ENCODE measurements around the gene RNF121.

RNF121 gene

DNA sequence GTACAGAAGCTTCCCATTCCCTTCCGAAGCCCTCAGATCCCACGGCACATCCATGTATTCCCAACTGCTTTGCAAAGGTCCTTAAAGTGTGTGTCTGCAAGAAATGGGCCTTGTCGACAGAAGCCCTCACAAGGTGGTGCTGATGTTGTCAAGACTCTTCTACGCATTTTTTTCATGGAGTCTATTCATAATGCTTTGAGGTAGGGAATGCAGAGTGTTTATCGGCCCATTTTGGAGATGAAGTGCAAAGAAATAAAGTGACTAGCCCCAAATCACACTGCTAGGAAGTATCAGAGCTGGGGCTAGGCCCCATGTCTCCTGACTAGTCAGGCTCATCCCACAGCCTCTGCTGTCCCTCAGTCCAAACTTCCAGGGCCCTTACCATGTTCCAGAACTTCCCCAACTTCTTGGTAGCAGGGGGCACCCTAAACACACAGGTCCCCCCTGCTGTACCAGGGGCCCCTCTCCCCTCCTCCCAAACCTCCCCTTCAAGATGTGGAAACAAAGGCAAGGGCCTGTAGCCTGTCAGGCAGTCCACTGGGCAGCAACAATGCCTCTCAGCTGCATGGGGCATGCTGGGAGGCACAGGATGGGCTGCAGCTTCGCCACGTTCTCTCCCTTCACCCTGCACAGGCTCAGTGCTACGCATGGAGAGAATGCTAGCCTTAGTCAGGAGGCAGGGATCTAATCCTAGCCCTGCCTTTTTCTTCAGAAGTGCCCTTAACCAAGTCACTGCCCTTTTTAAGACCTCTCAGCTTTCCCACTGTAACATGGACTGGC is 77.7 kb downstream of the RNF121 start:
- DNase-seq = no peak

- DNase-seq = no peak
Measured at GRCh38 chr11:72007089-72007476, 78.2 kb downstream of the RNF121 start.

GRCh38 chr11:72007587-72007986 is 78.7 kb downstream of the RNF121 start:
- no peak for DNase-seq

DNA sequence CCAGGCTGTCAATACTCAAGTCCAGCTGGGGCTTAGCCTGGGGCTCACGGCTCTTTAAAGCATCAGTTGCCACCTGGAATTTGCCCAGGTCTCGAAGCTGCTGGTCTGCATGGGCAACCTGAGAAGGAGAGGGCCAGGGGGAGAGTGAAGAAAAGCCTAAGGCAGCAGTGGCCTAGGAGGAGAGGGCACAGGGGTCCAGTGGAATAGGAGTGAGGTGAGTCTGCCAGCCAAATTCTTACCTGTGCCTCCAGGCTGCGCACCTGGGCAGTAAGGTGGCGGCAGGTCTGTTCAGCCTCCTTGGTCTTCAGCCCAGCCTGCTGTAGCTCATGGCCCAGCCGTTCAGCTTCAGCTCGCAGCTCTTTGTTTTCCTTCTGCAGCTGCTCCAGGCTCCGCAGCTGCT is 79.9 kb downstream of the RNF121 start:
- no peak for DNase-seq

- peak; percentile 19 for DNase-seq
Measured at GRCh38 chr11:72009156-72009555, 80.3 kb downstream of the RNF121 start.

DNA sequence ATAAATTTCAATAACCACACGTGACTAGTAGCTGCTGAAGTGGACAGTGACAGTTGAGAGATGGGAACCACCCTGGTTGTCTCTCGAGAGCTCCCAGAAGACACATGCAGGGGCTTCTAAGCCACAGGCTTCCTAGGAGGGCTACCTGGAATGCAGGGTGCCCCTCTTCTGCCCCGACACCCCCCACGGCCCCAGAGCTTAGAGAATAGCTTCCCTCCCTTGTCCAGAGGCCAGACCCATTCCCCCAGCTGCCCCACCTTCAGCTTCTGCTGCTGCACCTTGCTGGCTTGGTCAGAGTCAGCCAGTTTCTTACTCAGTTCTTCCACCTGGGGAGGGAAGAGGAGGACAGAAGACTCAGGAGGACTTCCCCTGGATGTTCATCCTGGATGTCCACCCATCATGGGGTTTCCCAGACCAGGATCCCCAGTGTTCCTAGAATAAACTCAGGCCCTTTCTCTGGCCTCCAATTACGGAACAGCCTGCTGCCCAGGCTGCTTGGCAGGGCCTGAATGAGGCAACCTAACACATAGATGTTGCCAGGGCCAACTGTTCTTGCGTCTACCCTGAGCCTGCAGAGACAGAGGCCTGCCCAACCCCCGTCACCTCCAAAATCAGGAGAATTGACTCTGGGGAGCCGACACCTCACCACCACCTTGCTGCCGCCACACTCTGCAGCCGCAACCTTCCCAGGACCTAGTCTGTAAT is 81.8 kb downstream of the RNF121 start:
- no peak for DNase-seq

- DNase-seq = no peak
Measured at GRCh38 chr11:72012091-72012630, 83.3 kb downstream of the RNF121 start.

GRCh38 chr11:72012897-72013721 is 84.3 kb downstream of the RNF121 start:
- DNase-seq = peak; percentile 87

- DNase-seq = peak; percentile 65
Measured at GRCh38 chr11:72013765-72014711, 85.2 kb downstream of the RNF121 start.

GRCh38 chr11:72014761-72015320 is 86.0 kb downstream of the RNF121 start:
- peak; percentile 34 for DNase-seq

- DNase-seq = peak; percentile 49
Measured at GRCh38 chr11:72015511-72016061, 86.7 kb downstream of the RNF121 start.

DNA sequence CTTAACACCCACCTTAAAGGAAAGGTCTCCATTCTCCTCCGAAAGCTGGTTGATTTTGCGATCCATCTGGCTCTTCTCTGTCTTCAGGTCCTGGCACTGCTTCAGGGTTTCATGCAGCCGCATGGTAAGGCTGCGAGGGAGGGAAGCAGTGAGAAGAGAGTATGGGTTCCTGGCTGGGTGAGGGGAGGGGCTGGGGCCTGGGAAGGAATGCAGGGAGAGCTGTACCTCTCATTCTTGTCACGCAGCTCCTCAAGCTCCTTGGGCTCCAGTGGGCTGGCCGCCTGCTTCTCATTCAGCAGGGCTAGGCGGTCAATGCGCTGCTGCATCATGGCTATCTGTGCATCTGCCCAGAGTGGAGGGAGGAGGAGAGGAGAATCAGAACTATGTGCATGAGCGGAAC is 89.3 kb downstream of the RNF121 start:
- no peak for DNase-seq

GRCh38 chr11:72023335-72023734 is 94.5 kb downstream of the RNF121 start:
- no peak for DNase-seq

DNA sequence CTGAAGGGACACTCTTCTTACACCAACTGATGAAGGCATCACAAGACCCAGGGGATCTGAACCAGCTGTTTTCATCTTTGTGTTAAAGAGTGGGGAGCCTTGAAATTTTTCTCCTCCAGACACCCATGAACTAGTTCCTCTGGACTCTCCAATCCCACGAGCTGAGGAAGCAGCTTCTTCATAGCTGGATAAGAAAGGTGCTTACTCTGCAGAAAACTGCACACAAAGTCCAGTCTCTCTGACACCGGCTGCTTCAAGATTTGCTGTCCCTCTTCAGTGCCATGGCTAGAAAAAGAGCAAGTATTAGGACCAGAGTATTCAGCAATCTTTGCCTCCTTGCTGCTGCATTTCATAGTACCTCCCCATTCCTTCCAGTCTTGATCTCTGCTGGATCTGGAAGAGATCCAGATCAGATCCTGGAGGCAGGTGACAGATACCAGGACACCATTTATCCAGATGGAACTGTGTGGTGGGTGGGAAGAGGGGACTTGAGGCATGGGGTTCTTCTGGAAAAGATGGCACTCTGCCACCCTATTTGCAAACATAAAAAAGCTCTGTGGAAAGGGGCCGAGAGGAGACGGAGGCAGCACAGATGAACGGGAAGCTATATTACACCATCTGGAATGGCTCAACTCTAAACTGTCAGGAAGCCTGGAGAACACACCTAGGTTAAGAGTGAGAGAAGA is 95.4 kb downstream of the RNF121 start:
- DNase-seq = no peak

GRCh38 chr11:72026090-72026489 is 97.2 kb downstream of the RNF121 start:
- peak; percentile 32 for DNase-seq

DNA sequence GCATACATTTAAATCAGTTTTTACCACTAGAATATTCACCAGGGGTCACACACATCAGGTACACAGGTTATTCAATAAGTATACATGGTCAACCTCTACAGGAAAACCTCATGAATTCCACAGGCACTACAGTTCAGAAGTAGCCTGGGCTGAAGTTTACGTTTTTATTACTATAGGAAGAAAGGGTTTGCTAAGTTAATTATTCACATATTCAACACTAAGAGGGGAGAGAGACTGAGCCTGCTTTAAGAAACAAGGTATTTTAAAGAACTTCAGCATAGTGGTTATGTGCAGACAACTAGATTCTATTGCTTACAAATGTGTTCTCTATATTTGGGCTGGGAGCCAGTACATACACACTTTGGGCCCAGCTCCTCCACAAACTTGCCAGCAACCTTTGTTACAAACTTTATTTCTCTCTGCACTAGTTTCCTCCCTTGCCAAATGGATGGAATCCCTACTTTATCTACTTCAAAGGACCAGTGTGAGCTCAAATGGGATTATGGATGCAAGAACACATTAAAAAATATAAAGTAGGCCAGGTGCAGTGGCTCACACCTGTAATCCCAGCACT is 101.7 kb downstream of the RNF121 start:
- no peak for DNase-seq

GRCh38 chr11:72036687-72037086 is 107.8 kb downstream of the RNF121 start:
- DNase-seq = no peak

- peak; percentile 63 for DNase-seq
Measured at GRCh38 chr11:72037554-72038311, 108.9 kb downstream of the RNF121 start.

- peak; percentile 87 for DNase-seq
Measured at GRCh38 chr11:72038491-72038890, 109.6 kb downstream of the RNF121 start.

Measured in femur (tissue), 1 donor.